GM21526 (cell line): ENCODE data around the gene TRIM27.
"Not testable (repeated sequence)": the region's sequence is repeated elsewhere in the genome, so short reads cannot be mapped to it uniquely, and the experiment has no call there.

ENCODE experiments used
- ATAC-seq: cut with Tn5 transposase; IDR thresholded peaks from one replicate; pipeline ENCODE4 v1.9.1; 2021; ENCODE audit warnings: moderate library complexity; ENCODE audit not compliant: unreplicated experiment, low FRiP score

Gene TRIM27

GRCh38 chr6:28923318-28924102, at the start of gene TRIM27:
TSS of gene TRIM27 (minus strand) at chr6:28923985. CDS start at chr6:28923632, 353 bp downstream.
- peak; percentile 76 for ATAC-seq

- not testable (repeated sequence) for ATAC-seq
Observed at GRCh38 chr6:28970056-28970455, 46.3 kb upstream of the TRIM27 start.

- no peak for ATAC-seq
Observed at GRCh38 chr6:28969129-28969528, 45.3 kb upstream of the TRIM27 start.

- no peak for ATAC-seq
Observed at GRCh38 chr6:28968476-28968875, 44.7 kb upstream of the TRIM27 start.

GRCh38 chr6:28965706-28966105, 41.9 kb upstream of the TRIM27 start:
- no peak for ATAC-seq

- ATAC-seq = no peak
Observed at GRCh38 chr6:28960846-28961500, 37.2 kb upstream of the TRIM27 start.

GRCh38 chr6:28958561-28959243, 34.9 kb upstream of the TRIM27 start:
- not testable (repeated sequence) for ATAC-seq

- not testable (repeated sequence) for ATAC-seq
Observed at GRCh38 chr6:28957795-28958314, 34.1 kb upstream of the TRIM27 start.

GRCh38 chr6:28956331-28956730, 32.5 kb upstream of the TRIM27 start:
- no peak for ATAC-seq

- ATAC-seq = no peak
Observed at GRCh38 chr6:28953585-28954258, 29.9 kb upstream of the TRIM27 start.

GRCh38 chr6:28953039-28953584, 29.3 kb upstream of the TRIM27 start:
- no peak for ATAC-seq

GRCh38 chr6:28949656-28950195, 25.9 kb upstream of the TRIM27 start:
- ATAC-seq = not testable (repeated sequence)

GRCh38 chr6:28948782-28949486, 25.1 kb upstream of the TRIM27 start:
- ATAC-seq = no peak

- no peak for ATAC-seq
Observed at GRCh38 chr6:28947831-28948270, 24.1 kb upstream of the TRIM27 start.

GRCh38 chr6:28947067-28947765, 23.4 kb upstream of the TRIM27 start:
- ATAC-seq = no peak

- no peak for ATAC-seq
Observed at GRCh38 chr6:28945349-28945748, 21.6 kb upstream of the TRIM27 start.

- no peak for ATAC-seq
Observed at GRCh38 chr6:28944412-28944865, 20.7 kb upstream of the TRIM27 start.

- ATAC-seq = no peak
Observed at GRCh38 chr6:28943557-28944411, 20.0 kb upstream of the TRIM27 start.
